Inflammatory macrophage (primary cell): Measurements from ENCODE around the gene COX14.
"Not testable (repeated sequence)": the region's sequence is repeated elsewhere in the genome, so short reads cannot be mapped to it uniquely, and the experiment has no call there.

Experiments used
- DNase-seq, 2 donors: peaks; one replicate each; pipeline ENCODE4 v3.0.0-alpha.2; 2020 to 2022

COX14 gene

DNA sequence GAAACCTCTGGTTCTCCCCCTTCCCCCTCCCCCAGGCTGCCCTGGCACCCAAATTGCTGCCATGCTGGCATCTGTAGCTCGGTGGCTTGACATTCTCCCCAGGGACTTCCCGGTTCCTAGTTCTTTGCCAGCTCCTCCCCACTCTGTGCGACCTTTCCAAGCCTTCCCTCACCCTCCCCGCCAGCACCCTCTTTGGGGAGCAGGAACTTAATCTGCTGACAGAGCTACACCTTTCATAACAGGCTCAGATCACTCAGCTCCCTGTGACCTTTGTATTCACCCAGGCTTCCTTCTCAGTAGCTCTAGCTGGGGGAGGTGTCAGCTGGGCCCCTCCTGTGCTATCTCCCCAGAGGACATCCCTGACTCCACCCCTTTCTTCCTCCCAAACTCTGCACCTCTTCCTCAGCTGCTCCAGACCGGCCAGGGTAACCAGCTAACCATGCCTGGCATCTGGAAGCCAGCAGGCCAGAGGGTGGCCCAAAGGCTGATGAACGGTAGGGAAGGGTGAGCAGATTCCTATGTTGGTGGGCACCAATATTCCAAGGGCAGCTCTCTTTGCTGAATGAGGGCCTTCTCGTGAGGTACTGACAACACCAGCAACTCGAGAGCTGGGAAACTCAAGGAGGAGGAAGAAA lies 1.8 kb upstream of the COX14 start:
- DNase-seq: peak; percentile 88 to 94

GRCh38 chr12:50110762-50111351 lies 1.2 kb upstream of the COX14 start:
- DNase-seq: peak; percentile 65 to 82

GRCh38 chr12:50111395-50111692 lies 692 bp upstream of the COX14 start:
- no peak for DNase-seq

GRCh38 chr12:50112456-50113218 lies 601 bp downstream of the COX14 start:
- peak; percentile 36 to 54 for DNase-seq

GRCh38 chr12:50117057-50117622 lies 5.1 kb downstream of the COX14 start:
- no peak for DNase-seq

- no peak for DNase-seq
These were observed 7.4 kb downstream of the COX14 start for GRCh38 chr12:50119387-50119786.

- no peak for DNase-seq
These were observed 8.5 kb downstream of the COX14 start for GRCh38 chr12:50120521-50120920.

DNA sequence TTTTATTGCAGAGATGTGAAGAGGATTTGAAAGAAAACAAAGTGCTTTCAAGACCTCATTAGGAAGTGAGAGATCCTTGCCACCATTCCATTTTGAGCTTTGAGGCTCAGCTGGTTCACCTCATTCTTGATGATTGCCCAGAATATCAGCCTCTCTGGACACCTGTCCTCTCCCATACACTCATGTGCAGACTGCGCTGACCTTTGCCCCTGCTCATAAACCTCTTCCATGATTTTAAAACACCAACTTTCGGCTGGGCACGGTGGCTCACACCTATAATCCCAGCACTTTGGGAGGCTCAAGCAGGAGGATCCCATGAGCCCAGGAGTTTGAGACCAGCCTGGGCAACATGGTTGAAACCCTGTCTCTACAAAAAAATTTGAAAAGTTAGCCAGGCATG lies 8.9 kb downstream of the COX14 start:
- DNase-seq: no peak

- no peak for DNase-seq
These were observed 9.6 kb downstream of the COX14 start for GRCh38 chr12:50121641-50122040.

GRCh38 chr12:50123203-50123602 lies 11.2 kb downstream of the COX14 start:
- no peak for DNase-seq

DNA sequence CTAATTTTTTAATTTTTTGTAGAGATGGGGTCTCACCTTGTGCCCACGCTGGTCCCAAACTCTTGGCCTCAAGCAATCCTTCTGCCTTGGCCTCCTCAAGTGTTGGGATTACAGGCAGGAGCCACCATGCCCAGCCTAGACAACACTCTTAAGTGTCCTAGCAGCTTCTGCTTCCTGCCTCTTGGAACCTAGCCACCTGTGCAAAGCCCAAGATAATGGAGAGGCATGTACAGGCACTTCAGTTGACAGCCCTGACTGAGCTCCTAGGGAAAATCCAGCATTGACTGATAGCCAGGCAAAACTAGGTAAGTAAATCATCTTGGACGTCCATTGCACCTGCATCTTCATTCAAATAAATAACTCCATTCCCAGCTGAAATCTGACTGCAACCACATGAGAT lies 15.5 kb downstream of the COX14 start:
- DNase-seq: no peak

DNA sequence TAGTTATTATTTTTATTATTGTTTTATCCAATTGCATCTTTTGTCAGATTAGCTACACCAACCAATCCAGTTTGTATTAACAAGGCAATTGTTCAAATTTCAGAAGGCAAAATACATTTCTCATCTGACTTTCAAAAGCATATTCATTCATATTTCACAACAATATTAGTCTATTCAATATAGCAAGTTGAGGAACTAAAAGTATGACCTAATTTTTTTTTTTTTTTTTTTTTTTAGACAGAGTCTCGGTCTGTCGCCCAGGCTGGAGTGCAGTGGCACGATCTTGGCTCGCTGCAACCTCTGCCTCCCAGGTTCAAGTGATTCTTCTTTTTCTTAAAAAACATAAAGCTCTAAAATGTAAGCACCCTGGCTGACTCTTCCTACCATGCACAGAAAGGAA lies 17.3 kb downstream of the COX14 start:
- peak in 1 of 2 donors; percentile 76 for DNase-seq

GRCh38 chr12:50132505-50133135 lies 20.6 kb downstream of the COX14 start:
- peak; percentile 35 to 40 for DNase-seq

DNA sequence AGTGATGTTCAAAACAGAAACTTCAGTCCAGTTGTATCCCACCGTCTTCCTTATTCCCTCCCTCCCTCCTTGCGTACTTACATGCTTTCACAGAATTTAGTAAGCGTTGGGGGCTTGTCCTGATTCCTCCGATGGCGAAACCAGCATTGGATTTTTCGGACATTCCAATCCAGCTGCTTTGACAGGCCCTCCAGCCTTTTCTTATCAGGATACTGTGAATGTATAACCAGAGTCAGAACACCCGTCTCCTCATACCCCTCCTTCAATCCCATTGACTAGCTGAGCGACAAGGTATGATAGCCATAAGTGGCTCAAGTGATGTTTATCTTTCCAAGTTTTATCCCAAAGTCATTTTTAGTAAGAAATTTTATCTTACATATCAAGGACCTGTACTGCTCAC lies 31.0 kb downstream of the COX14 start:
- DNase-seq: no peak

GRCh38 chr12:50145439-50145838 lies 33.4 kb downstream of the COX14 start:
- DNase-seq: no peak

DNA sequence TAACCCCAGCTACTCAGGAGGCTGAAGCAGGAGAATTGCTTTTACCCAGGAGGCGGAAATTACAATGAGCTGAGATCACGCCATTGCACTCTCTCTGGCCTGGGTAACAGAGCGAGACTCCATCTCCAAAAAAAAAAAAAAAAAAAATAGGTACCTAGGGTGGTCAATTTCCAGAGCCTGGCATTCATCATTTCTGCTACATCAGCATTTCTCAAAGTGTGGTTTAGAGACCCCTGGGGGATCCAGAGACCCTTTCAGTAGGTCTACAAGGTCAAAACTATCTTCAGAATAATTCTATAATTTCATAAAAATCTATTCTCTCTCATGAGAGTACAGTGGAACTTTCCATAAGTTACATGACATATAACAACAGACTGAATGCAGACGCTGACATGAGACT lies 35.2 kb downstream of the COX14 start:
- DNase-seq: no peak

GRCh38 chr12:50148011-50148410 lies 36.0 kb downstream of the COX14 start:
- not testable (repeated sequence) for DNase-seq

GRCh38 chr12:50149311-50149710 lies 37.3 kb downstream of the COX14 start:
- DNase-seq: no peak

DNA sequence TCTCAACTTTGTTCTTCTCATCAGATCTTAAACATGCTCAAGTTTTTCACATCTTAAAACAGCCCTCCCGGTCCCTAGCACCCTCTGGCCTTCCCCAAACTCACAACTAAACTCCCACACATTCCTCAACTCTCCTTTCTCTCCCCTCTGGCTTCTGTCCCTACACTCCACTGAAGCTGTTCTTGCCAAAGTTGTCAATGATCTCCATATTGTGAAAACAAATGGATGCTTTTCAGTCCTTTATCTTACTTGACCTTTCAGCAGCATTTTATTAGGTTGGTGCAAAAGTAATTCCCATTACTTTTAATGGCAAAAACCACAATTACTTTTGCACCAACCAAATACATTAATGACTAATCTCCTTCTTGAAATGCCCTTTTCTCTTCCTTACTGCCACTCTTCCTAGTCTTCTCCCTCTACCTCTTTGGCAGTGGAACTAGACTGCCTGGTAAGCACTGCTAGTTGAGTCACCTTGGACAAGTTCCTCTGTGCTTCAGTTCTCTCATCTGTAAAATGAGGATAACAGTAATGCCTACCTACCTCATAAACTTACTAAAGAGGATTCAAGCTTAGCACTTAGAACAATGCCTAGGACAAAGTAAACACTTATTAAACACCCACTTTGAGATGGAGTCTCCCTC lies 39.1 kb downstream of the COX14 start:
- no peak for DNase-seq

DNA sequence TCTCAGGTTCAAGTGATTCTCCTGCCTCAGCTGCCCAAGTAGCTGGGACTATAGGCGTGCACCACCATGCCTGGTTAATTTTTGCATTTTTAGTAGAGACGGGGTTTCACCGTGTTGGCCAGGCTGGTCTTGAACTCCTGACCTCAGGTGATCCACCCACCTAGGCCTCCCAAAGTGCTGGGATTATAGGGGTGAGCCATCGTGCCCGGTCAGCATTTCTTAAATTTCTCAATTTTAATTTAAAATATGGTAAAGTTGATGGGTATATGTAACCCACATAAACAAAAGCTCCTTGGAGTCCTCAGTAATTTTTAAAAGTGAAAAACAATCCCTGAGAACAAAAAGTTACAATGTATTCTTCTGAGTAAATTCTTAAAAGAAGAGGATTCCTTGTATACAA lies 42.9 kb downstream of the COX14 start:
- DNase-seq: not testable (repeated sequence)

GRCh38 chr12:50156641-50157040 lies 44.6 kb downstream of the COX14 start:
- DNase-seq: no peak

GRCh38 chr12:50157259-50157658 lies 45.2 kb downstream of the COX14 start:
- DNase-seq: no peak

GRCh38 chr12:50160643-50161042 lies 48.6 kb downstream of the COX14 start:
- no peak for DNase-seq
